WERI-Rb-1 (cell line): Measurements from ENCODE around the gene B3GALT4.

Experiments
- DNase-seq: peaks from one replicate; pipeline ENCODE4 v3.0.0-alpha.2; 2020
- H3K27ac ChIP-seq: fragments of 250-450 bp; sonication (Bioruptor Pico); 2 replicates; pipeline ENCODE4 v1.5.1; 2020; ENCODE audit warnings: mild to moderate bottlenecking, moderate library complexity
- H3K27me3 ChIP-seq: fragments of 250-450 bp; sonication (Bioruptor Pico); 2 replicates; pipeline ENCODE4 v1.5.1; 2021; ENCODE audit warnings: mild to moderate bottlenecking, low read depth, moderate library complexity; ENCODE audit not compliant: insufficient read depth, severe bottlenecking
- H3K36me3 ChIP-seq: fragments of 250-450 bp; sonication (Bioruptor Pico); 2 replicates; pipeline ENCODE4 v1.5.1; 2020; ENCODE audit warnings: mild to moderate bottlenecking, moderate library complexity
- H3K4me3 ChIP-seq: 2 replicates; pipeline ENCODE4 v1.5.1; 2011; ENCODE audit warnings: low read depth, mild to moderate bottlenecking, control low read depth, low read length
- H3K9me3 ChIP-seq: fragments of 250-450 bp; sonication (Bioruptor Pico); 2 replicates; pipeline ENCODE4 v1.5.1; 2021; ENCODE audit warnings: mild to moderate bottlenecking, moderate library complexity; ENCODE audit not compliant: severe bottlenecking
- CTCF ChIP-seq: IDR thresholded peaks from 2 replicates; pipeline ENCODE4 v1.5.1; 2011; ENCODE audit warnings: low read depth, mild to moderate bottlenecking, control low read depth, inconsistent platforms, low read length

Gene B3GALT4

DNA sequence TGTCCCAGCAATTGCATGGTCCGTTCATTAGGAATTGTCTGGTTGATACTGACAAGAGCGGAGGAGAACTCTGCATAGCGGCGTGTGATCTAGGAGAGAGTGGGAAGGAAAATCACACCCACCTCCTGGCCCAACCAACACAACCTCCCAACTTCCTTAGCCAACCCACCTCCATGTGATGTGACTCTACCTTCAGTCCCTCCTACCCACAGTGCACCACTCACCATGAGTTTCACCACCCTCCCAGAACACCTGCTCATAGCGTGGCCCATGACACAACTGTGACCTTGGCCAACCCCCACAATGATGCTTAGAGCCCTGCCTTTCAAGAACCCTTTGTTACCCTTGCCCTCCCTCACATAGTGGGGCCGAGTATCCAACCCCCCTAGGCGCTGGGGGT is 12.9 kb upstream of the B3GALT4 start:
- Histone ChIP-seq H3K36me3 (peaks cover 83% of the 10 kb centered on the region), H3K9me3 (no peaks in the 10 kb centered on the region), H3K27me3 (no peaks in the 10 kb centered on the region), H3K4me3 (no peak overlapping the region), H3K27ac (no peak overlapping the region)
- TF ChIP-seq CTCF, result no peak
- no peak for DNase-seq

DNA sequence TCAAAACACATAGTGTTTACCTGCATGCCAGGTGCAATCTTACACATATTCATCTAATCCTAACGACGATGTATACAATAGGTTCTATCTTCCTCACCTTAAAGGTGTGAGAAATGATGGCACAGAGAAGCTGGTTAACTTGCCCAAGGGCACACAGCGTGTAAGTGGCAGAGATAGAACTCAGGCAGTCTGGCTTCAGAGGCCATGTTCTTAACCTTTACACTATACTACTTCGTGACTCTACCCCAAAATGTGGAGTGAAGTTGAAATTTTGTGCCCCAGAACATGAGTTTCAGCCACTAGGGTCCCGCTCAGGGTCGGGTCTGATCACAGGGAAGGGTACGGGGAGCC is 5.8 kb upstream of the B3GALT4 start:
- no peak for TF ChIP-seq CTCF
- Histone ChIP-seq H3K27ac (peak overlapping the region; percentile 99), H3K4me3 (peak overlapping the region; percentile 79), H3K36me3 (peaks cover 82% of the 10 kb centered on the region), H3K27me3 (no peaks in the 10 kb centered on the region), H3K9me3 (no peaks in the 10 kb centered on the region)
- DNase-seq, result no peak

GRCh38 chr6:33271468-33272274 is 5.3 kb upstream of the B3GALT4 start, which contains the start of the genes RPS18 and VPS52:
Gene RPS18, plus strand, starts transcription at chr6:33272075. Its CDS starts 45 bp downstream, at chr6:33272120.
Gene VPS52, minus strand, starts transcription at chr6:33271876. Its CDS starts 201 bp downstream, at chr6:33271675.
- DNase-seq, result peak; percentile 99
- Histone ChIP-seq H3K27me3 (no peaks in the 10 kb centered on the region), H3K9me3 (no peaks in the 10 kb centered on the region), H3K27ac (peak within 1 kb of the TSS; percentile 99), H3K4me3 (peak within 1 kb of the TSS; percentile 79), H3K36me3 (peaks cover 82% of the 10 kb centered on the region)
- no peak for TF ChIP-seq CTCF

GRCh38 chr6:33272275-33273128 is 4.4 kb upstream of the B3GALT4 start:
- H3K36me3 ChIP-seq, result peaks cover 76% of the 10 kb centered on the region
- no peak for TF ChIP-seq CTCF

DNA sequence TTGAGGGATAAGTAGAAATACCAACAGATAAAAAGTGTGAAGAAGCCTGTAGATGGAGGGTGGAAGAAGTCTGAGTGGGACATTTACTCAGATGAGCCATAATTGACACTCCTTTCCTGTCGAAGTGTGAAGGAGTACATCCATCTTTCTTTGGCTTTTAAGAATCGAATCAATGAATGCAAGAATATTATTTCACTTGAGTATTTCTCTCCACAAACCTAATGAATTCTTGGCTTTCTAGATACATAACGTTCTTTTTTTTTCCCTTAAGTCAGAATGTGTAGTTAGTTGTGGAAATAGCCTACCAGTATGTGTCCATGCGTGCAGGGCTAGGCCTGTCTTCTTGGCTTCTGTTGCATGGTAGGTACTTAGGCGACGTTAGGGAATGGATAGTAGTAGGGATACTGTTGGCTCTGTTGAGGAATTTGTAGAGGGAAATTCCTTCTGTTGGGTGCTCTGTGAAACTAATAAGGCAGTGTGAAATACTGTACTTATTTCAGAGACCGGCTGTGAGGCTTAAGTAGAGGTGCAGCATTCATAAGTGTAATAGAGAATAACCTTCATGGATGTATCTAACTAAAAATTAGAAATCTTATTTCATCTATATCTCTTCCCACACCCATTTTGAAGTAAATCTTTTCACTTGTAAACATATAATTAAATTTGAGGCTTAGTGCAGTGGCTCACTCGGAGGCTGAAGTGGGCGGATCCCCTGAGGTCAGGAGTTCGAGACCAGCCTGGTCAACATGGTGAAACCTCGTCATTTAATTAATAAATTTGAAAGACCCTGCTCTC is 3.6 kb upstream of the B3GALT4 start:
- DNase-seq, result no peak
- Histone ChIP-seq H3K27me3 (no peaks in the 10 kb centered on the region), H3K4me3 (peak overlapping the region; percentile 79), H3K36me3 (peaks cover 68% of the 10 kb centered on the region), H3K9me3 (no peaks in the 10 kb centered on the region), H3K27ac (no peak overlapping the region; the same call in 1 of the 2 replicates)
- no peak for TF ChIP-seq CTCF

More at GRCh38 chr6:33272275-33273128, 4.4 kb upstream of the B3GALT4 start:
- DNase-seq, result no peak
- Histone ChIP-seq H3K9me3 (no peaks in the 10 kb centered on the region), H3K27ac (peak overlapping the region; percentile 99), H3K27me3 (no peaks in the 10 kb centered on the region), H3K4me3 (peak overlapping the region; percentile 79)
